NT2/D1 (cell line): Measurements from ENCODE around the gene CACNA1S.

Experiments
- DNase-seq: peaks from one replicate; pipeline ENCODE4 v3.0.0-alpha.2; 2011; ENCODE audit warnings: low read depth, low spot score
- H3K27me3 ChIP-seq: 2 replicates; pipeline ENCODE4 v1.6.0; 2011; ENCODE audit warnings: mild to moderate bottlenecking; ENCODE audit not compliant: insufficient read length, insufficient read depth
- H3K36me3 ChIP-seq: 2 replicates; pipeline ENCODE4 v1.6.1; 2011; ENCODE audit warnings: mild to moderate bottlenecking, low read length, mixed read lengths; ENCODE audit not compliant: insufficient read depth, insufficient read length
- H3K4me1 ChIP-seq: 2 replicates; pipeline ENCODE4 v1.5.1; 2011; ENCODE audit not compliant: insufficient read depth, insufficient read length
- H3K4me3 ChIP-seq: 2 replicates; pipeline ENCODE4 v1.5.1; 2011; ENCODE audit warnings: low read depth; ENCODE audit not compliant: insufficient read length
- H3K9ac ChIP-seq: 2 replicates; pipeline ENCODE4 v1.6.0; 2011; ENCODE audit warnings: low read depth; ENCODE audit not compliant: insufficient read length
- H3K9me3 ChIP-seq: 2 replicates; pipeline ENCODE4 v1.5.1; 2011; ENCODE audit warnings: mild to moderate bottlenecking, low read length; ENCODE audit not compliant: insufficient read depth
- SUZ12 ChIP-seq: IDR thresholded peaks from 2 replicates; pipeline ENCODE4 v1.6.1; 2011; ENCODE audit not compliant: insufficient read length, insufficient read depth; ENCODE audit errors: extremely low read depth
- YY1 ChIP-seq: IDR thresholded peaks from 2 replicates; pipeline ENCODE4 v1.6.1; 2011; ENCODE audit not compliant: insufficient read length, insufficient read depth
- ZNF274 ChIP-seq: IDR thresholded peaks from 2 replicates; pipeline ENCODE4 v1.6.1; 2011; ENCODE audit warnings: mild to moderate bottlenecking, low read depth, low read length

Gene CACNA1S

DNA sequence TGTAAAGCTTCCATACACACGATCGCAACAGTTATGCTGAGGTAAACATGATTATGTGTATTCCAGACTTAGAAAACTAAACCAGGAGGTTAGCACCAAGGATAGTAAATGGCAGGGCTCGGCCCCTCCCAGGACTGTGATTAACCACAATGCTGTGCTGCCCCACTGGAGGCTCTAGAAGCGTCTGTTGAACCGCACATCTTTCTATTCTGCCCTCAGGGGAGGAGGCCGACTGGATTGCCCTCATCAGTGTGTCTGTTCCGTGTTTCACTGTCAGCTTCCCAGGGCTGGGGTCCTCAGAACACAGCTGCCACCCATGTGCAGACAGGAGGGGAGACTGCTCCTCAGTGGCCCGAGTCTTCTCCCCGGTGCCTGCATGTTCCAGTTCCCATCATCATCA is 27.5 kb upstream of the CACNA1S start:
- no peak overlapping the region for H3K9ac ChIP-seq
- peaks cover 2% of the 10 kb centered on the region for H3K4me1 ChIP-seq
- no peak overlapping the region for H3K4me3 ChIP-seq
- H3K36me3 ChIP-seq, result peaks cover 96% of the 10 kb centered on the region
- TF ChIP-seq ZNF274 (no peak), SUZ12 (no peak), YY1 (no peak)
- H3K27me3 ChIP-seq, result no peaks in the 10 kb centered on the region
- no peak for DNase-seq
- H3K9me3 ChIP-seq, result no peaks in the 10 kb centered on the region

DNA sequence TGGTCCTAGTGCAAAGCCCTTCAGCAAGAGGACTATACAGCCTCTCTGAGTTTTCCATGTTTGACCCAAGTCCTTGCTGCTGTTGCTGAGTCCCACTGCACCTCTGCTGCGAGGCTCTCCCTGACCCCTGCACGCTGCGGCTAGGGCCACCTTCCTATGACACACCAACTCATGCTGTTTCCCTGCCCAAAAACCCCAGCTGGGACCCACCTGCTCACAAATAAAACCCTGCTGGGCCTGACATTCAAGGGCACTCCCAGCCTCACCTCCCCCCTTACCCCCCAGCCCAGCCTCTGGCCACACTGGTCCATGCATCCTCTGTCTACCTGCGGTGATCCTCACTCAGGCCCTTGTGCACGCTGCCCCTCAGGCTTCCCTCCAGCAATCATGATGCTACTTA is 27.1 kb upstream of the CACNA1S start:
- no peak for TF ChIP-seq SUZ12
- no peak for TF ChIP-seq ZNF274
- no peak for TF ChIP-seq YY1
- no peaks in the 10 kb centered on the region for H3K27me3 ChIP-seq
- no peaks in the 10 kb centered on the region for H3K9me3 ChIP-seq
- no peak overlapping the region for H3K4me3 ChIP-seq
- H3K9ac ChIP-seq, result no peak overlapping the region
- DNase-seq, result no peak
- peaks cover 96% of the 10 kb centered on the region for H3K36me3 ChIP-seq
- H3K4me1 ChIP-seq, result peaks cover 2% of the 10 kb centered on the region

DNA sequence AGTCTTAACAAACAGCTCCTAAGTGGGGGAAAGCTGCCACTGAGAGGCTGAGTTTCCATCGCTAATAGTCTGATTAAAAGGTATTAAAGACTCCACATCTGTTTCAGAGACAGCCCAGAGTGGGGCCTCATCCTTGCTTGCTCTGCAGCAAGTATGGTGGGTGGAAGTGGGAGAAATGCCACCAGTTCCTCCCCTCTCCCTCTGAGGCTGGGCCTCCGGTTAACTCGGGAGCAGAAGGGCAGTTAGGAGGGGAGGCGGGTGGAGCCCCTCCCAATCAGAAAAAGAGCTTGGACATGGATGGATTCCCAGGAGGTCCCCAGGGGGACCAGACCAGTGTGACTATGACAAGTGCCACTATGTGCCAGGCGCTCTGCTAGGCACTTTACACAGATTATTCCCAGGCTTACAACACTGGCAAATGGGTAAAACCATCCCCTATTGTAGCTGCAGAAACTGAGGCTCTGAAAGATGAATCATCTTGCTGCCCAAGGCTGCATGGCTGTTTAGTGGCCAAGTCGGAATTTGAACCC is 26.1 kb upstream of the CACNA1S start:
- Histone ChIP-seq H3K9ac (no peak overlapping the region), H3K36me3 (peaks cover 91% of the 10 kb centered on the region), H3K4me1 (peaks cover 2% of the 10 kb centered on the region), H3K27me3 (no peaks in the 10 kb centered on the region), H3K4me3 (no peak overlapping the region), H3K9me3 (no peaks in the 10 kb centered on the region)
- no peak for DNase-seq
- TF ChIP-seq SUZ12, result no peak

DNA sequence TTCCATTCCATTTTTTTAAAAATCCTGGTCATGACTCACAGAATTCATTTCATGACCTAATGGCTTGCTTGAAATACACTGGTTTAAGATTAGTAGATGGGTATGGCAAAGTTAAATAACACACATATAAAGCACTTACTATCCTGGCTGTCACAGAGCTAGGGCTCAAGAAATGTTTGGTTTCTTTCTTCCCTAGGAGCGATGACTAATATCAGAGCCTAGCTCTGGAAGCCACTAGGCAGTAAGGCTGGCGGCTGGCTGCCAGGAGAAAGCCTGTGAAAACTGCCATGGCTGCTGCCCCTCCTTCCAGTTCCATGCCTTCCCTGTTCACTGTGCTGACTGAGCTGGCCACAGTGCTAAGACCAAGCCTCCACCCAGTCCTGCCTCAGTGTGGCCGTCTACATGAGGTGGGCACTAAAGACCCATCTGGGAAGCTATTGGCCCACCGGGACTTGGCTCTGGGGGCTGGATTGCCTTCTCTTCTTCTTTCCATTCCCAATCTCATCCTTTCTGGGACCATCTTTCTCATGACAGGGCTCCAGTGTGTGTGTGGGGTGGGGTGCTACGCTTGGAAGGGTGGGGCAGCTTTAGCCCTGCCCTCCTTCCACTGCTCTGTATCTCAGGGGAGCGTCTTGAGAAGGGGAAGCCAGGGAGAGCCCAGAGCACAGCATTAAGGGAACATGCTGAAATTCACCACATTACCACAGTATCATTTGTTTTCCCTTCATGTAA is 25.5 kb upstream of the CACNA1S start:
- no peak for DNase-seq
- no peak overlapping the region for H3K9ac ChIP-seq
- peaks cover 86% of the 10 kb centered on the region for H3K36me3 ChIP-seq
- no peak overlapping the region for H3K4me3 ChIP-seq
- H3K4me1 ChIP-seq, result peaks cover 2% of the 10 kb centered on the region
- no peaks in the 10 kb centered on the region for H3K9me3 ChIP-seq
- TF ChIP-seq SUZ12, result no peak
- TF ChIP-seq ZNF274, result no peak
- TF ChIP-seq YY1, result no peak
- no peaks in the 10 kb centered on the region for H3K27me3 ChIP-seq

DNA sequence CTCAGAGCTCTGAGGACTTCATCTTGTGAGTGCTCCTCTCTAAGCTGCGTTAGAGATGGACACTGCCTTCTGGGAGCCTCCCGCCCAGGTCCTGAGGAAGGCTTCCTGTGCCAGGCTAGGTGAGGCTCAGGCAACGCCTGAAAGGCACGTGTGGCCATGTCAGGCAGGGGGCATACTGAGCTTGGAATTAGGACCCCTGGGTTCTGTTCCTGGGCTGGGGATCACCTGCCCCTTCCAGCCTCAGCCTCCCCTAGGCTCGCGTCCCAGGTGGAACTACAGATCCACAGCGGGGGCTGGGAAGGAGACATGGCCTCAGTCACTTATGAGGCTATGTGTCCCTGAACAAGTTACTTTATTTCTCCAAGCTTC is 24.8 kb upstream of the CACNA1S start:
- no peak for DNase-seq
- peaks cover 80% of the 10 kb centered on the region for H3K36me3 ChIP-seq
- H3K27me3 ChIP-seq, result no peaks in the 10 kb centered on the region
- peaks cover 2% of the 10 kb centered on the region for H3K4me1 ChIP-seq
- H3K9ac ChIP-seq, result no peak overlapping the region
- H3K9me3 ChIP-seq, result no peaks in the 10 kb centered on the region
- TF ChIP-seq YY1 (no peak), ZNF274 (no peak), SUZ12 (no peak)
- no peak overlapping the region for H3K4me3 ChIP-seq

DNA sequence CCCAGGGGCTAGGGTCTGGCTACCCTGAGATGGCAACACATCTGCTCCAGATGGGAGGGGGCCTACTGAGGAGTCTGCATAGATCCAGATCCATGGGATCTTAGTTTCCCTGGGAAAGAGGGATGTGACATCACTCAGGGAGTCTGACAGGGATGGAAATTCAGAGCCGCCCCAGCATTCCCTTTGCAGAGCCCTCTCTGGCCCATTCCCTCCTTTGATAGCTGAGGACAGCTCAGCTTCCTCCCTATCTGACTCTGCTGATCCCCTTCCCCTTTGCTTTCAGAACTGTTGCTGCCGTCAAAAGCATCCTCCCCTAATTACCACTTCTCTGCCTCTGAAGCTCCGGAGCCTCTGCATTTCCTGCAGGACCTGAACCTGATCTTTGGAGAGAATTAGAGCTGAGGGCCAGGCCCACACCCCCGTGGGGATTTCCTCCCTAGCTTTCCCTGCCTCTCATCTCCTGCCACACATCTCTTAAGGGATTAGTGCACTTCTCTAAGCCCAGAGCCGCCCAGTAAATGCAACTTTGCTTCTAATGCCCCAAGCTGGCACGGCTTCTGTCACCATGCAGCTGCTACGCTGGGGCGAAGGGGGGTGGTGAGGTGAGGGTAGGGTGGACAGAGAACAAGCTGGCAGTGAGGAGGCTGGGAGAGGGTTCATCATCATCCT is 24.3 kb upstream of the CACNA1S start:
- no peak overlapping the region for H3K4me3 ChIP-seq
- H3K36me3 ChIP-seq, result peaks cover 75% of the 10 kb centered on the region
- no peak for TF ChIP-seq SUZ12
- no peak for TF ChIP-seq YY1
- no peak for TF ChIP-seq ZNF274
- H3K9ac ChIP-seq, result no peak overlapping the region
- DNase-seq, result no peak
- H3K9me3 ChIP-seq, result no peaks in the 10 kb centered on the region
- no peaks in the 10 kb centered on the region for H3K27me3 ChIP-seq
- H3K4me1 ChIP-seq, result peaks cover 2% of the 10 kb centered on the region

DNA sequence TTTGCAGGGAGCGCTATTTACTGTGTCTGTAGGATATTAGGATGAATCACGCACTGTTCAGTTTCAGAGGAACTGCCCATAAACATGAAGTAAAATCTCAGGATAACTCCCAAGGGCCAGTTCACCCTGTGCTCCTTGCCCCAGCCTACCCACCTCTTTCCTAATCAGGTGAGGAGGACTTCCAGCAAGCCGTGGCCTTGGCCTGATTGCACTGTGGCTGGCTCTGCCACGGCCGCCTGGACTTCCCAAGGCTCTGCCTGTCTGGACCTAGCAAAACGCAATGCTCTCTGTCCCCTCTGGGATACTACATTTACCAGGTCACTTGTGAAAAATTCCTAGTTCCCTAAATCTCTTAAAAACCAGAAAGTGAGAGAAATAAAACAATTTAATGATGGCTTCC is 22.2 kb upstream of the CACNA1S start:
- TF ChIP-seq ZNF274, result no peak
- no peak for TF ChIP-seq YY1
- TF ChIP-seq SUZ12, result no peak
- peaks cover 2% of the 10 kb centered on the region for H3K4me1 ChIP-seq
- DNase-seq, result no peak
- H3K9ac ChIP-seq, result no peak overlapping the region
- no peaks in the 10 kb centered on the region for H3K27me3 ChIP-seq
- peaks cover 5% of the 10 kb centered on the region; the same call in 1 of the 2 replicates for H3K9me3 ChIP-seq
- H3K4me3 ChIP-seq, result no peak overlapping the region
- peaks cover 54% of the 10 kb centered on the region for H3K36me3 ChIP-seq
